GM21529 (cell line): Measurements from ENCODE around the gene PANK2.
"Not testable (repeated sequence)": the region's sequence is repeated elsewhere in the genome, so short reads cannot be mapped to it uniquely, and the experiment has no call there.

ENCODE experiments used
- ATAC-seq: cut with Tn5 transposase; IDR thresholded peaks from one replicate; pipeline ENCODE4 v1.9.1; 2021; ENCODE audit not compliant: unreplicated experiment

Gene PANK2

DNA sequence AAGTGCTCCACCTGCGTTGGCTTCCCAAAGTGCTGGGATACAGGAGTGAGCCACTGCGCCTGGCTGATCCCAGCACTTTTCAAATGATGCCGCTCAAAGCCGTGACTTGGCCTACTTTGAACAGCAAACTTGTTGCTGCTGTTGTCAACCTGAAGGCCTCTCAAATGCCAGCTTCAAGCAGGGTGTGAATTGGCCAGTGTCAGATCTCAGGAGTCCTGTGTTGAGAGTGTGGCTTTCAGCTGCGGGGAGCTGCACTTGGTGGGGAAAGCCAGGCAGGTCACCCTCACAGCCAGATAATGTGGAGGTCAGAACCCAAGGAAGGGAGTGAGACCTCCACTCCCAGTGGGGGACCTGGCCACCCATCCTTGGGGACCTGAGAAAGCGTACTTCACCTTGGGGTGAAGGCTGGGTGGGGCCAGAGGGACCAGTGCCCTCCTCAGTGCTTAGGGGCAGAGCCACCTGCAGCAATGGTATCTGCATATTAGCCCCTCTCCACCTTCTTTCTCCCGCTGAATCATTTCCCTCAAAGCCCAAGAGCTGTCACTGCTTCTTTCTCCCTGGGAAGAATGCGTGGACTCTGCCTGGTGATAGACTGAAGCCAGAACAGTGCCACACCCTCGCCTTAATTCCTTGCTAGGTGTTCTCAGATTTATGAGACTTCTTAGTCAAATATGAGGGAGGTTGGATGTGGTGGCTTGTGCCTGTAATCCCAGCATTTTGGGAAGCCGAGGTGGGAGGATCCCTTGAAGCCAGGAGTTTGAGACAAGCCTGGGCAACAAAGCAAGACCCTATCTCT, 19.1 kb upstream of the PANK2 start:
- ATAC-seq, result no peak

DNA sequence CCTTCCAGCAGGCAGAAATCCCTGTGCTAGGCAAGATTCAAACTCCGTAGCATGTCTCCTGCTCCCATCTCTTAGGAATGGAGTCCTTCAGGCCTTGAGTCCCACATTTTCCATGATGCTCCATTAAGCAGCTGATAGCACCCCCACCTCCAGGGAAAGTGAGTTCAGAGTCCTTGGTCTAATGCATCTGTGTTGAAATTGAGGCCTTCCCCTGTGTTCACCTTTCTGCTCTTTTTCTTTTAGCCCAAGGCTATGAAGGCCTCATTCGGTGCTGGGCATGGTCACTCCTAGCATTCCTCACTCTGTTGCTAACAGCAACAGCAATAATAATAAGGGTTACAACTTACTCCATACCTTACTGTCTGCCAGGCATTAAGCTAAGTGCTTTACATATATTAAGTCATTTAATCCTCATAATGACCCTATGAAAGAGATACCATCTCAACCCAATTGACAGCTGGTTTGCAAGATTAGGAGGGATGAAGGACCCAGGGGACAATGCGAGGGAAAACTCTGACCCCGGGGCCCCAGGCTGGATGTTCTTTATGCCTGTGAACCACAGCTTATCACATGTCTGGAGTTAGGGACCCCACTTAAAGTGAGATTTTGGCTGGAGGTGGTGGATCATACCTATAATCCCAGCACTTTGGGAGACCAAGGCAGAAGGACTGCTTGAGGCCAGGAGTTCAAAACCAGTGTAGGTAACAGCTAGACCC, 17.5 kb upstream of the PANK2 start:
- ATAC-seq, result no peak

DNA sequence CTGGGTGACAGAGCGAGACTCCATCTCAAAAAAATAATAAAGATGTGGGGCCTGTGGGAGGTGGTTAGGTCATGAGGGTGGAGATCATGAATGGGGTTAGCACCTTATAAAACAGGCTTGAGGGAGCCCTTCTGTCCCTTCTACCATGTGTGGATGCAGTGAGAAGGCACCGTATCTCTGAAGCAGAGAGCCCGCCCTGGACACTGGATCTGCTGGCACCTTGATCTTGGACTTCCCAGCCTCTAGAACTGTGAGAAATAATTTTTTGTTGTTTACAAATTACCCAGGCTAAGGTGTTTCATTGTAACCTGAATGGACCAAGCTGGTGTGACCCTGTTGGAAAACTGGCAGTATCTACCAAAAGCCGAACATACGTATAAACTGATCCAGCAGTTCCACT, 15.7 kb upstream of the PANK2 start:
- ATAC-seq, result no peak

DNA sequence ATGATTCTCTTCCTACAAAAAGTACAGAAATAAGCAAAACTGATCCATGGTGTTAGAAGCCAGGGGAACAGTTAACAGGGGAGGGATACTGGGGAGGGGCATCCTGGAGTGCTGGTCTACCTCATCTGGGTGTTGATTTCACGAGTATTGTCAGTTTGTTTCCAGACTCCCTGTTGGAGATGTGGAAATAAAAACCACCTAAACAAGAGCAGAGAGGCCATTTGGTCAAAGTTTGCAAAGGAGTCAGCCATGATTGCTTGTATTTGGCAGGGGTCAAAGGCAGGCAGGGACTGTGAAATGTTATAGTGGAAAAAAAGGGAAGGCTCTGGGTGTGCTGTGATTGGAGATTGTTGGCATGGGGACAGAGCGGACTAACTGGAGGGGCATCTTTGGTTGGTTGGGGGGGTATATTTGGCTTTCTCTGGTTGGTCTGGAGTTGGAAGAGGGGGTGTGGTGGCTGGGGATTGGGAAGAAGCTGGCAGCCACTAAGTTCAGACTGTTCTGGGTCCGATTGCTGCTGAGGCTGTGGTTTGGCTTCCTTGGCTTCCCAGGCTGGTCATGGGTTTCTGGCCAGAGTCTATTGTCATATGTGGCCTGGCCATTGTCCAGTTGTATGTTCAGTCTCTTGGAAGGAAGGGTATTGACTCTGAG, 14.9 kb upstream of the PANK2 start:
- ATAC-seq, result no peak

DNA sequence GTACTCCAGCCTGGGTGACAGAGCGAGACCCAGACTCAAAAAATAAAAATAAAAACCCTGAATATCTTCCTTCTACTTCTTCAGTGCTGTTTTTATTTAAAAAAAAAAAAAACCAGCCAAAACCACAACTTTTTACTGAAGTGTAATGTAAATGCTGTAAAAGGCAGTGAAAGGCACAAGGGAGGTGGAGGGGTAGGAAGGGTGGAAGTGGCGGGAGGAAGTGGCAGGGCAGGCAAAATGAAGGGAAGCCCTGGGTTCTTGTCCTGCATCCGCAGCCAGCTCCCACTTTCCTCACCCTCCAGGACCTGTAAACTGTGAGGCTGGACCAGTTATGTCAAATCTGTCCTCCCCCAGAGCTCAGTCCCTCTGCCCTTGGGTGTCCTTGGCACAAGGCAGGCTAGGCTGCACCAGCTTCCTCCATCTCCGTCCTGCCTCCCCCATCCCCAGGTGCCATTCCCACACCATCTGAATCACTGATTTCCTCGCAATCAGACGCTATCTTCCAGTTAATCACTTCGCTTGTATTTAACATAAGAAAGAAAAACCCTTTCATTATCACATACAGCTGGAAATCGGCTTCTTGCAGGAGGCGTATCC, 13.7 kb upstream of the PANK2 start:
- ATAC-seq, result no peak

DNA sequence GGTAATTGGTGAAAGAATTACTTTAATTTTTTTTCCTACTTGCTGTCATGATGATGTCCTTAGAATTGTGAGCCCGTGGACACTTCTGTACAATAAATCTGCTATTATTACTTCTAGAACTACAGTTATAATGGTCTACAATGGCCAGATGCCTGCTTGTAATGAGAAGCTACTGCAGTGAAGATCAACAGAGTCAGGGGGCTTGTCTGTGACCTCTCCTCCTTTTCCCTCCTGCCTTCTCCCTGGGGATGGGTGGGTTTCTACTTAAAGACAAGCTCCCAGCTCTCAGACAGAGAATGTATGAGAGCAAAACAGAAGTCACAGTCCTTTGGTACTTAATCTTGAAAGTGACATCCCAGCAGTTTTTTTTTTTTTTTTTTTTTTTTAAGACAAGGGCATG, 13.2 kb upstream of the PANK2 start:
- ATAC-seq, result no peak

DNA sequence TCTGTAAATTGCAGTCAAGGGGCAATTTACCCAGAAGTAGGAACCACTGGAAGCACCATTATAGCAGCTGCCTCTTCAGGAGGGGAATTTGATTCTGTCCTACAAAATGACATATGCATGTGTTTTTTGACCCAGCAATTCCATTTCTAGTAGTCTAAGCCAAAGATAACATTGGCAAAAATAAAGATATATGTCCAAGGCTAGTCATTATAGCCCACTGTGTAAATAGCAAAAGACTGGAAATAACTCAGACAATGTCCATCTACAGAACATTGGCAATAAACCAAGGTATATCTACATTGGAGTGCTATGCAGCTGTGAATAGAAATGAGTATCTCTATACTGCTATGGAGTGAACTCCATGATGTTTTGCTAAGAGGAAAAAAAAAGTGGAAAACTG, 12.5 kb upstream of the PANK2 start:
- no peak for ATAC-seq

DNA sequence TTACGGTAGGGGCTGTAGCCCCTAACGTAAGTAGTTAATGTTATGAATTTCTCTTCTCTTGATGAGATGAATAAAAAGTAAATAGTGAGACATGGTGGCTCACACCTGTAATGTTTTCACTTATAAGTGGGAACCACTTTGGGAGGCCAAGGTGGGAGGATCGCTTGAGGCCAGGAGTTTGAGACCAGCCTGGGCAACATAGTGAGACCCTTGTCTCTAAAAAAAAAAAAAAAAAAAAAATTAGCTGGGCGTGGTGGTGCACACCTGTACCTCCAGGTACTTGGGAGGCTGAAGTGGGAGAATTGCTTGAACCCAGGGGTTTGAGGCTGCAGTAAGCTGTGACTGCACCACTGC, 10.3 kb upstream of the PANK2 start:
- not testable (repeated sequence) for ATAC-seq

DNA sequence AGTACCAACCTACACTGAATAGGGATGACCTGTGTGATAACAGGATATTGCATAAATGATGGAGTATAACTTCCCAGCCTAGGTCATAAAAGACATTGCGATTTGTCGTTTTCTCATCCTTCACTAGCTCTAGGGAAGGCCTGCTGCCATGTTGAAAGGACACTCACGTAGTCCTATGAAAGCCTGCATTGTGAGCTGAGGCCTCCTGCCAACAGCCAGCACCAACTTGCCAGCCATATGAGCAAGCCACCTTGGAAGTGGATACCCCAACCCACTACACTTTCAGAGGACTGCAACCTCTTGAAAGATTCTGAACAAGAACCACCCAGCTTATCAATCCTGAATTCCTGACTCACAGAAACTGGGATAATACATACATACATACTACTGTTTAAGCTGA, 3.5 kb upstream of the PANK2 start:
- ATAC-seq, result no peak

DNA sequence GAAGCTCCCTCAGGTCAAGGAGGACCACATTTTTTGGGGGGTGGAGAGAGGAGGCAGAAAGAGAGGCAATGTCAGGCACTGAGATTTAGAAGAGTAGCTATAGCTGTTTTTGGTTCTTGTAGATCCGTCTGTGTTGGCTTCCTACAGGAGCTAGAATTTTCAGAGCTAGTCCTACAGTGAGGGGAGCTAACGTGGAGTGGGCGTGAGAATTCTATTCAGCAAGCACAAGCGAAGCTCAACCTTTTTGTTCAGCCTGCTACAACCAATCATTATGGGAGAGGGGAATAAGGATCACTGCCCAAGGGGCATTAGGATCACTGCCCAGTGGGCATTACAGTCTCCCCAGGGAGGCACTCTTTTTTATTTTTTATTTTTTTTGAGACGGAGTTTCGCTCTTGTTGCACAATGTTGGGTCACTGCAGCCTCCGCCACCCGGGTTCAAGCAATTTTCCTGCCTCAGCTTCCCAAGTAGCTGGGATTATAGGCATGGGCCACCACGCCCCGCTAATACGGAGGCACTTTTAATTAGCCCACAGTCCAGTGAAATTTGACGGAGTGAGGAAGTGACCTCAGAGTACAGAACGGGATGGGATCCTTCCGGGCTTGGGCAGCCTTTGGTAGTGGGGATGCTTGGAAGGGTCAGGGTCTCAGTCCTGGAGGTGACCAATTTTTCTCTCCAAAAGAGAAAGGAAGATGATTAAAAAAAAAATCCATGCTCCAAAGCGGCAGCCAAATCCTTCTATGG, 1.1 kb upstream of the PANK2 start:
- no peak for ATAC-seq

DNA sequence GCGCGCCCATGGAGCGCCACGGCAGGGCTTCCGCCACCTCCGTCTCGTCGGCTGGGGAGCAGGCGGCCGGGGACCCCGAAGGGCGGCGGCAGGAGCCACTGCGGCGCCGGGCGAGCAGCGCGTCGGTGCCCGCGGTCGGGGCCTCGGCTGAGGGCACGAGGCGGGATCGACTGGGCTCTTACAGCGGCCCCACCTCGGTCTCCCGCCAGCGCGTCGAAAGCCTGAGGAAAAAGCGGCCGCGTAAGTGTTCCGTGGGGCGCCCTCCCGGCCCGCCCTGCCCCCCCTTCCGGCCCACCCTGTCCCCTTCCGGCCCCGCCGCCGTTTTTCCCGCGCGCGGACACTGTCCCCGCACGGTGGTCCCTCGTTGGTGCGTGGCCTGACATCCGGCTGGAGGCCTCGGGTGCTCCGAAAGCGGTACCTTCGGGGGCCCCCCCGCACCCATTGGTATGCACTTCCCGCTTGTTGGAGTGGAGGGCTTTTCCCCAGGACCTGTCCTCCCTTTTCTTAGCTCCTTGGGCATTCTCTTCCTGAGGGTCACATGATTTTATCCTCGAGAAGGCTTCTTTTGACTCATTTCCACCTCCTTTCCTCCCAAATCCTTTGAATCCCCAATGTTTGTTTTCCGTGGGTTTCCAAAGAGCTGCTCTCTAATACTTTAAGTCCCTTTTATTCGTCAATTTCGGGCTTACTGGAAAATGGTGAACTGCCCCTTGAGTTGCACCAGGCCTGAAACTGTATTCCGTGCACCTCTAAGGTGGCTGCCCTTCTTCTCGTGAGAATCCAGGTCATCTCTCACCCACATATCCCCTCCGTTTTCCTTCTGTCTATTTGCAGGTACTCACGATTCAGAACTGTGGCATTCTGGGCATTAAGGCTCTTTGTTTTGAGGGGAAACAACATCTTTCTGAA, 556 bp downstream of the PANK2 start:
- peak; percentile 27 for ATAC-seq

DNA sequence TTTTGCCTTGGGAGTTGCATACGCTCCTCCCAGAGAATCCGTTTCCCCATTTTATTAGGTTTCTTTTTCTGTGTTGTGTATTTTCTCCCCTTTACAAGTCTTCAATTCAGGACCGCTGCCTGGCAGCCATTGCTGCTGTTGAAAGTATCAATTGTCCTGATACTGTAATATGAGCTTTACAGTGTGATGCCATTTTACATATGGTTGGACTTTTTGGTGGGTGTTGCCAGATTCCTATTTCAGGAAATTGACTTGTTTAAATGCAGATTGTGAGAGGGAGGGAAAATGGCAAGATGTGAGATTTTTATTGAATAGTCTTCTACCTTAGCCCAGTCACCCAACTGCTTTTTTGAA, 1.2 kb downstream of the PANK2 start:
- no peak for ATAC-seq

DNA sequence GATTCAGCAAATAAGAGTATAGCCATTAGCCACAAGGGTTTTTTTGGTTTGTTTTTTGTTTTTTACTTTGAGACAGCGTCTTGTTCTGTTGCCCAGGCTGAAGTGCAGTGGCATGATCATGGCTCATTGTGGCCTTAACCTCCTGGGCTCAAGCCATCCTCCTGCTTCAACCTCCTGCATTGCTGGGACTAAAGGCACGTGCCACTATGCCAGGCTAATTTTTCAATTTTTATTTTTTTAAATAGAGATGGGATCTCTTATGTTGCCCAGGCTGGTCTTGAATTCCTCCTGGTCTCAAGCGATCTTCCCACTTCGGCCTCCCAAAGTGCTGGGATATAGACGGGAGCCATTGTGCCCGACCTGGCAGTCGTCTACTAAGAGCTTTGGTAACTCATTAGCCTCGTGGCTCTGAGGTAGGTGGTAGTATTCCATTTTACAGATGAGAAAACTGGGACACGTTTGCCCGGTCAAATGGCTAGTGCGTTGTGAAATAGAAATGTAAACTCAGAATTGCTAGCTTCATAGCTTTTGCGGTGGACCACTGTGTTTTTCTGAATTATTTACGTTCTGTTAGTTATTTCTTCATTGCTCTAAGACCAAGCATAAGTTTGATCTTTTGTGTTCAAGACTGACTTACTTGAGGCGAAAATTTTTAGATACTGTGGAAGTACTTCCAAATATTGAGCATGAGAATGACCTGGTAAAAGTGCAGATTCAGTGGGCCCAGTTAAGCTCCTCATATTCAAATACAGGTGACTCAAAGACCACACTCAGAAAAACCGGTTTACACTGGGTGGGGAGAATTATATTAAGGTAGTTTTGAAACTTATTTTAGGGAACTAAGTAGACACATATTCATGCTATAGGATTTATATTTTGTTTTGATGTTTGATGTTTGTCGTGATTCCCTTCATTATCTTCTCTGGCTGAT, 2.1 kb downstream of the PANK2 start:
- ATAC-seq, result no peak

DNA sequence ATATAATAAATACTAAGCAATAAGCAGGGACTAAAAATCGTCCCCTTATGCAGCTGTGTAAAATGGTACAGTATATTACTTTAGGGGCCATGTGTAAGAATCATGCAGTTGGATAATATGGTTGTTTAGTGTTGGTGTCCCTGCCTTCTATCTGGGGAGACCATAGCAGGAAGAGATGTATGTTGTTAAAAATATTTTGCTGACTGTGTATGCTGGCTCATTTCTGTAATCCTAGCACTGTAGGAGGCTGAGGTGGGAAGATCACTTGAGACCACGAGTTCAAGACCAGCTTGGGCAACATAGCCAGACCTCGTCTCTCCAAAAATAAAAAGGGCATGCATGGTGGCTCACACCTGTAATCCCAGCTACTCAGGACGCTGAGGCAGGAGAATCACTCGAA, 5.6 kb downstream of the PANK2 start:
- ATAC-seq, result no peak

DNA sequence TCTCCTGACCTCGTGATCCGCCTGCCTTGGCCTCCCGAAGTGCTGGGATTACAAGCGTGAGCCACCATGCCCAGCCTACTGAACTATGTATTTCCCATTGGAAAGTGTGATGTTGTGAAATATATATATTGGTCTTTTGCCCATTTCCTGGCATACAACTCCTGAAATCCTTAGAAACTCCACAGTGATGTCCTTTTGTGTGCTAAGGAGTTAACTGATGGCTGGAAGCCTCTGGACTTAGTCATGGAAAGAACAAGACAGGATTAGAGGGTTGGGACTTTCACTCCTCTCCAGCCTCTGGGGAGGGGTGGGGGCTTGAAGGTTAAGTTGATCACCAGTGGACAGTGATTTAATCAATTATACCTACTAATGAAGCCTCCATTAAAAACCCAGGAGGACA, 7.1 kb downstream of the PANK2 start:
- no peak for ATAC-seq

DNA sequence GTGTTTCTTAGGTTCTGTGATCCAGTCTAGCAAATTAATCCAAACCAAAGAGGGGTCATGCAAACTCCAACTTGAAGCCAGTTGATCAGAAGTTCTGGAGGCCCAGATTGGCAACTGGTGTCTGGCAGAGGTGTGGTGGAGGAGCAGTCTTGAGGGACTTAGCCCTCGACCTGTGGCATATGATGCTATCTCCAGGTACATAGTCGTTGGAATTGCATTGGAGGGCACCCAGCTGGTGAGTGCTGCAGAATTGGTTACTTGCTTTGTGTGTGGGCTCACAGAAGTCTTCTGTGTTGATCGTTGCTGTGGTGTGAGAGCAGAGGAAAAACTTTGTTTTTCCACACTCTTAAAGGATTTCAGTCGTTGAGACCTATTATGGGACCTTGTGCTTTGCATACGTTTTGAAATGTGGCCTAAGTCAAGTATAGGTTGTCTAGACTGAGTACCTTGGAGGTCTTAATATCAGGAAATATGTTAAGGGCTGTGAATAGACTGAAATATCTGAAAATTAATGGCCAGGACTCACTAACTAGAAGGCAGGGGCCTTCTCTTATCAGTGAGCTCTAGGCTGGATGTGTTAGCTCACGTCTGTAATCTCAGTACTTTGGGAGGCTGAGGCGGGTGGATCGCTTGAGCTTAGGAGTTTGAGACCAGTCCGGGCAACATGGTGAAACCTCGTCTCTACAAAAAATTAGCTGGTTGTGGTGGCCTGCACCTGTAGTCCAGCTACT, 7.8 kb downstream of the PANK2 start:
- no peak for ATAC-seq

DNA sequence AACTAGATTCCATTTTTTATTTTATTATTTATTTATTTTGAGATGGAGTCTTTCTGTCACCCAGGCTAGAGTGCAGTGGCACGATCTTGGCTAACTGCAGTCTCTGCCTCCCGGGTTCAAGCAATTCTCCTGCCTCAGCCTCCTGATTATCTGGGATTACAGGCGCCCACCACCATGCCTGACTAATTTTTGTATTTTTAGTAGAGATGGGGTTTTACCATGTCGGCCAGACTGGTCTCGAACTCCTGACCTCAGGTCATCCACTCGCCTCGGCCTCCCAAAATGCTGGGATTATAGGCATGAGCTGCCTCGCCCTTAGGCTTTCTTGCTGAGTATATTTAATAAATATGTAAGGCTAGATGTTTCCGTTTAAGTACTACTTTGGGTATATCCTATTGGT, 9.0 kb downstream of the PANK2 start:
- not testable (repeated sequence) for ATAC-seq

DNA sequence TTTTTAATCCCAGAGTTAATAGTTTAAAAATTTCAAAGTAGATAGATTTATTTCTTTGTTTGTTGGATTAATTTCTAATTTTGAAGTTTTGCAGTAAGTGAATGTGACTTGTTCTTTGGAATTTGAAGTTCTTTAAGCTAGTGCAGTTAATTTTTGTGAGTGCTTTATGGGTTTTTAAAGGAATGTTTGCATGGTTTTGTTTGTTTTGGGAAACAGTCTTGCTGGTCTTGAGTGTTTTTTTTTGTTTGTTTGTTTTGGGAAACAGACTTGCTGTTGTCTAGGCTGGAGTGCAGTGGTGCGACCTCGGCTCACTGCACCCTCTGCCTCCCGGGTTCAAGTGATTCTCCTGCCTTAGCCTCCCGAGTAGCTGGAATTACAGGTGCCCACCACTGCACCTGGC, 9.5 kb downstream of the PANK2 start:
- no peak for ATAC-seq
